ACC112 (cell line): ENCODE measurements around the gene LASP1.

Source experiments
- H2AFZ ChIP-seq: fragments of 200-600 bp; sonication (generic); one replicate; pipeline ENCODE4 v1.6.0; 2017; ENCODE audit warnings: antibody characterized with exemption, low read length; ENCODE audit not compliant: unreplicated experiment
- H3K27ac ChIP-seq: fragments of 200-600 bp; sonication (generic); 2 replicates; pipeline ENCODE4 v1.5.1; 2014; ENCODE audit warnings: low read depth, mild to moderate bottlenecking, antibody characterized with exemption, low read length, moderate library complexity
- H3K27me3 ChIP-seq: fragments of 200-600 bp; sonication (generic); 2 replicates; pipeline ENCODE4 v1.6.1; 2014; ENCODE audit warnings: mild to moderate bottlenecking, antibody characterized with exemption, low read length, moderate library complexity, mixed read lengths; ENCODE audit not compliant: insufficient read depth
- H3K36me3 ChIP-seq: fragments of 200-600 bp; sonication (generic); 2 replicates; pipeline ENCODE4 v1.6.1; 2016; ENCODE audit warnings: mild to moderate bottlenecking, antibody characterized with exemption, low read length, moderate library complexity, mixed read lengths; ENCODE audit not compliant: insufficient read depth
- H3K4me1 ChIP-seq: fragments of 200-600 bp; sonication (generic); one replicate; pipeline ENCODE4 v1.6.1; 2016; ENCODE audit warnings: low read length, mixed read lengths; ENCODE audit not compliant: insufficient read depth, unreplicated experiment, control insufficient read depth
- H3K4me3 ChIP-seq: fragments of 200-600 bp; sonication (generic); 2 replicates; pipeline ENCODE4 v1.5.1; 2014; ENCODE audit warnings: mild to moderate bottlenecking, low read depth, low read length
- H3K79me2 ChIP-seq: fragments of 200-600 bp; sonication (generic); one replicate; pipeline ENCODE4 v1.6.0; 2016; ENCODE audit warnings: low read length; ENCODE audit not compliant: control insufficient read depth, unreplicated experiment, insufficient read depth

Gene LASP1

DNA sequence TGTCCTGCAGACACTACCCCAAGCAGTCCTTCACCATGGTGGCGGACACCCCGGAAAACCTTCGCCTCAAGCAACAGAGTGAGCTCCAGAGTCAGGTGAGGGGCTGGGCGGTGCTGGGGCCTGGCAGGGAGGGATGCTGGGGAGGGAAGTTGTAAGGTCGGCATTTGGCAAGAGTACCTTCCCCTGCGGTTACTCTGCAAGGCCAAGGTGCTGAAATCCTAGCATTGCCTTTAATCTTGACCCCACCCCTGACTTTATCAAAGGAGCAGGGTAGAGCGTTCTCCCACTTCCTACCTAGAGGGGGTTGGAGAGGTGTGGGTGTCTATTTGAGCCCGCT is 20.5 kb downstream of the LASP1 start:
- Histone ChIP-seq H3K27me3 (no peaks in the 10 kb centered on the region), H3K4me3 (no peak overlapping the region), H3K79me2 (peaks cover 73% of the 10 kb centered on the region), H3K36me3 (peaks cover 14% of the 10 kb centered on the region; the same call in 1 of the 2 replicates), H3K4me1 (peaks cover 9% of the 10 kb centered on the region), H3K27ac (no peak overlapping the region), H2AFZ (no peak overlapping the region)

- H3K27ac ChIP-seq = no peak overlapping the region
- no peaks in the 10 kb centered on the region for H3K27me3 ChIP-seq
- H3K36me3 ChIP-seq = peaks cover 19% of the 10 kb centered on the region; the same call in 1 of the 2 replicates
- H3K79me2 ChIP-seq = peaks cover 72% of the 10 kb centered on the region
- H3K4me3 ChIP-seq = no peak overlapping the region
- H2AFZ ChIP-seq = no peak overlapping the region
- peaks cover 11% of the 10 kb centered on the region for H3K4me1 ChIP-seq
Observed at GRCh38 chr17:38891441-38891840, 21.6 kb downstream of the LASP1 start.

- Histone ChIP-seq H3K27me3 (no peaks in the 10 kb centered on the region), H3K36me3 (peaks cover 24% of the 10 kb centered on the region; the same call in 1 of the 2 replicates), H3K79me2 (peaks cover 68% of the 10 kb centered on the region), H2AFZ (no peak overlapping the region), H3K4me3 (no peak overlapping the region), H3K27ac (no peak overlapping the region), H3K4me1 (peaks cover 15% of the 10 kb centered on the region)
Observed at GRCh38 chr17:38892083-38892482, 22.2 kb downstream of the LASP1 start.

- H3K79me2 ChIP-seq = peaks cover 66% of the 10 kb centered on the region
- H3K4me3 ChIP-seq = no peak overlapping the region
- no peak overlapping the region for H3K27ac ChIP-seq
- peaks cover 21% of the 10 kb centered on the region for H3K4me1 ChIP-seq
- H3K27me3 ChIP-seq = no peaks in the 10 kb centered on the region
- peaks cover 27% of the 10 kb centered on the region; the same call in 1 of the 2 replicates for H3K36me3 ChIP-seq
- no peak overlapping the region for H2AFZ ChIP-seq
Observed at GRCh38 chr17:38892620-38893019, 22.8 kb downstream of the LASP1 start.

GRCh38 chr17:38893113-38893512 is 23.3 kb downstream of the LASP1 start:
- H2AFZ ChIP-seq = no peak overlapping the region
- H3K27me3 ChIP-seq = no peaks in the 10 kb centered on the region
- H3K4me3 ChIP-seq = no peak overlapping the region
- H3K36me3 ChIP-seq = peaks cover 31% of the 10 kb centered on the region; the same call in 1 of the 2 replicates
- H3K27ac ChIP-seq = no peak overlapping the region
- H3K79me2 ChIP-seq = peaks cover 63% of the 10 kb centered on the region
- peaks cover 26% of the 10 kb centered on the region for H3K4me1 ChIP-seq

- H3K27ac ChIP-seq = no peak overlapping the region
- H3K27me3 ChIP-seq = no peaks in the 10 kb centered on the region
- no peak overlapping the region for H2AFZ ChIP-seq
- H3K4me1 ChIP-seq = peaks cover 30% of the 10 kb centered on the region
- no peak overlapping the region for H3K4me3 ChIP-seq
- H3K79me2 ChIP-seq = peaks cover 60% of the 10 kb centered on the region
- peaks cover 31% of the 10 kb centered on the region; the same call in 1 of the 2 replicates for H3K36me3 ChIP-seq
Observed at GRCh38 chr17:38893607-38894006, 23.7 kb downstream of the LASP1 start.

DNA sequence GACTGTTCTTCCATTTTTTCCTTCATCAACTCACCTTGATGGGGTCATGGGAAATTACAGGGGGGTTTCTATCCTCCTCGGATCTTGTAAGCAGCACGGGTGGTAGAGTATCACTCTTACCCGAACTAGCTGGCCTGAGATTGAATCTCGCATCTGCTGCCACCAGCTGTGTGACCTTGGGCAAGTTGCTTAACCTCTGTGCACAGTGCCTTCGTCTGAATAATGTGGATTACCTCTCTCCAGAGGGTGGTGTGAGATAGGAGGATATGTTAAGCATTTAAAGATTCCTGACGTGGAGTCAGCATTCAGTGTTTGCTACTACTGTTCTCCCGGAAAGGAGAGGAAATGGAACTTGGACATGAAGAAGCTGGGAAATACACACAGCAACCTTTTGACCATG is 24.4 kb downstream of the LASP1 start:
- no peak overlapping the region for H3K4me3 ChIP-seq
- peaks cover 27% of the 10 kb centered on the region; the same call in 1 of the 2 replicates for H3K36me3 ChIP-seq
- no peaks in the 10 kb centered on the region for H3K27me3 ChIP-seq
- H2AFZ ChIP-seq = no peak overlapping the region
- H3K27ac ChIP-seq = no peak overlapping the region
- peaks cover 37% of the 10 kb centered on the region for H3K4me1 ChIP-seq
- peaks cover 53% of the 10 kb centered on the region for H3K79me2 ChIP-seq

DNA sequence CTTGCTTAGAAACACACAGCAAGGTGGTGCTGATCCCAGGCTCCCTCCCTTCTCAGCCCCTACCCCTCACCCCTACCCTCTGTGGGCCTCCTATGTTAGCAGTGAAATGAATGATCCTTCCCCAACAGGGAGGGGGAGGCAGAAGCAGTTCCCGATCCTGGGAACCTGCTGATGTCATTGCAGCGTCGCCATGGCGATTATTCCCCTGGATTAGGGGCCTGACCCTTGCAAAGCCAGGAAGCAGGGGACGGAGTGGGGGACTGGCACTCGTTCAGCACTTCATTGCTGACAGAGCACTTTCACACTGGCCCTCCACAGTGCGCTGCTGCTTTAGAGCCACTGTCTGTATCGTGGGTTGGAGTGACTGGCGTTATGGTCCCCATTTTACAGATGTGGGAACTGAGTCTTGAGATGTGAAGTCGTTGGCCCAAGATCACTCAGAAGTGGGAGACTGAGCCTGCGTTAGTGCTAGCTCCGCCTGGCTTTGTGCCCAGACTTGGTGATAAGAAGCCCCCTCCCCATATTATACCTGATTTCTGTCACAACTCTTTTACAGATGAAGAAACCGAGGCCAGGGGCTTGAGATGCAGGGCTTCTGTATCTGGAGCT is 26.6 kb downstream of the LASP1 start:
- H3K27ac ChIP-seq = peak overlapping the region; percentile 39
- no peak overlapping the region for H3K4me3 ChIP-seq
- no peaks in the 10 kb centered on the region for H3K27me3 ChIP-seq
- H2AFZ ChIP-seq = no peak overlapping the region
- peaks cover 27% of the 10 kb centered on the region; the same call in 1 of the 2 replicates for H3K36me3 ChIP-seq
- peaks cover 39% of the 10 kb centered on the region for H3K79me2 ChIP-seq
- H3K4me1 ChIP-seq = peaks cover 53% of the 10 kb centered on the region

- Histone ChIP-seq H3K79me2 (peaks cover 40% of the 10 kb centered on the region), H3K27me3 (no peaks in the 10 kb centered on the region), H3K4me3 (no peak overlapping the region), H3K27ac (peak overlapping the region; percentile 39), H2AFZ (no peak overlapping the region), H3K36me3 (peaks cover 27% of the 10 kb centered on the region; the same call in 1 of the 2 replicates), H3K4me1 (peaks cover 54% of the 10 kb centered on the region)
Observed at GRCh38 chr17:38897176-38897575, 27.3 kb downstream of the LASP1 start.

DNA sequence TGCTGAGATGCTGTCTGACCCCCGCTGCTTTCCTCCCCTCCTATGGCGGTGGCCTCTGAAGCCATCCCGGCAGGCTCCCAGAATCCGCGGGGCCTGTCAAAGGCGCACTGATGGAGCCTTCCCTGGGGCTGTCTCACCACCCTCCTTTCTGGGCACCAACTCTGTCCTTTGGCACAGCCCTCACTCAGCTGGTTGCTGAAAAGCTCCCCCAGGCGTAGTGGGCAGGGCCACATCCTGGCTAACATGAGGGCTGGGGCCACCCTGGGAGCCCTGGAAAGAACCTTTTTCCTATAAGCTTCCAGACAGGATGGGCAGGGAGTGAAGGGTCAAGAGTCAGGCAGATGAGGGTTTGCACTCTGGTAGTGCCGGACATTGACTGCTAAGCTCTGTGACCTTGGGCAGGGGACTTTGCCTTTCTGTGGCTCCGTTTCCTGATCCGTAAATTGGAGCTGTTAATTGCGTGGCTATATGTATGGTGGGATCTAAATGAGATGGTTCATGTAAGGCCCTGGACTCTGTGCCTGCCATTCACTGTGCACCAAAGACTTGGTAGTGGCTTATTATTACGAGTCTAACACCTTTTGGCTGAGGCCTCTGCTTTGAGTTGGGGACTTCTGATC is 27.9 kb downstream of the LASP1 start:
- H3K4me3 ChIP-seq = no peak overlapping the region
- H3K27ac ChIP-seq = peak overlapping the region; percentile 39

GRCh38 chr17:38898291-38898679 is 28.4 kb downstream of the LASP1 start:
- H2AFZ ChIP-seq = no peak overlapping the region
- H3K27ac ChIP-seq = peak overlapping the region; percentile 39
- H3K27me3 ChIP-seq = no peaks in the 10 kb centered on the region
- H3K4me3 ChIP-seq = no peak overlapping the region
- peaks cover 24% of the 10 kb centered on the region for H3K36me3 ChIP-seq
- H3K79me2 ChIP-seq = peaks cover 39% of the 10 kb centered on the region
- peaks cover 54% of the 10 kb centered on the region for H3K4me1 ChIP-seq

More for the DNA sequence above, 27.9 kb downstream of the LASP1 start:
- Histone ChIP-seq H3K36me3 (peaks cover 24% of the 10 kb centered on the region; the same call in 1 of the 2 replicates), H3K4me1 (peaks cover 54% of the 10 kb centered on the region), H3K27me3 (no peaks in the 10 kb centered on the region), H2AFZ (no peak overlapping the region), H3K79me2 (peaks cover 39% of the 10 kb centered on the region)
